IPS DF 19.7 (cell line): Measurements from ENCODE around the gene TMEM175.

Source experiments
- DNase-seq: peaks from one replicate; pipeline ENCODE4 v3.0.0-alpha.2; 2013; ENCODE audit warnings: low read depth, low spot score

Gene TMEM175

DNA sequence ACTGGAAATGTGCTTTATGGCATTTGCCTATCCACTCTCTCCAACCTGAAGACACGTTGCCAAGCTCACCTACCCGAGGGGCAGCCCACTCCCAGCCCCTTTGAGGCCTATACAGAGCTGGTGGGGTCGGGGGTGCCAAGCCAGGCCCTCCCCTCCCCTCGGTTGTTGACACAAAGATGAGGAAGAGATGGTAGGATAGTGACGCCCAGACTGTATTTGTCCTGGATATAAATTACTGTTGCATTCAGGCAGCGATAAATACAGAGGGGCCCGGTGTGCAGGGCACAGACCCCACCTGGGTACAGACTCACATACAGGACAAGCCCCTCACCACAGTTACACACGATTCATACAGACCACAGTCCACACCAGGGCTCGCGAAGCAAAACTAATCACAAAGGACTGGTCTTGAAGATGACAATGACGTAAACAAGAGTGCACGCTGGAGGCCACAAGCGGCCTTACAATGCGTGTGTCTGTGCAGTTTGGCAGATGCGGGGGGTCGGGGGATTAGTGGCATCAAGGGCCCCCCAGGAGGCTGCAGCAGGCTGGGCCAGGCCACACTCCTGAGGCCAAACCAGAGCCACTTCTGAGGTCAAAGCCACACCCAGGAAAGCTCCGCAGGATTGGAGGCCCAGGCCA lies 26.6 kb downstream of the TMEM175 start:
- no peak for DNase-seq

GRCh38 chr4:959338-960139 lies 27.3 kb downstream of the TMEM175 start:
- no peak for DNase-seq

DNA sequence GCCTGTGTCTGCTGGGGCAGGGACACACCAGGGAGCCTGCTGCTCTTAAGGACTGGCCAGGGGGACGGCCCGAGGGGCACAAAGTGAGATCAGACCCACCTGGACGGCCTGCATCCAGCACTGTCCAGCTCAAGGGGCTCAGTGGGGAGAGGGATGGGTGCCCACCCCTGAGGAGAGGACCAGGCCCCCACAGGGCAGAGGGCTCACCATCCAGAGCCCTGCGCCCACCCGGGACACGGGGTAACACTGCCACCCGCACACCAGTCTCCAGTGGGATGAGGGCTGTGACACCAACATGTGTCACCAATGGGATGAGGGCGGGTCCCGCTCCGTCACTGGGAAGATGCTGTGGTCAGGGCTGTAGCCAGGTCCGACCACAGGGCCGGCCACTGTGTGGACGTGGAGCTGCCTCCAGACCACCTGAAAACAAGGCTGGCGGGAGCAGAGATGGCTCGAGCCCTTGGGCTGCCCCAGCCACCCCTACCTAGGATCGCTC lies 27.9 kb downstream of the TMEM175 start:
- DNase-seq = no peak

DNA sequence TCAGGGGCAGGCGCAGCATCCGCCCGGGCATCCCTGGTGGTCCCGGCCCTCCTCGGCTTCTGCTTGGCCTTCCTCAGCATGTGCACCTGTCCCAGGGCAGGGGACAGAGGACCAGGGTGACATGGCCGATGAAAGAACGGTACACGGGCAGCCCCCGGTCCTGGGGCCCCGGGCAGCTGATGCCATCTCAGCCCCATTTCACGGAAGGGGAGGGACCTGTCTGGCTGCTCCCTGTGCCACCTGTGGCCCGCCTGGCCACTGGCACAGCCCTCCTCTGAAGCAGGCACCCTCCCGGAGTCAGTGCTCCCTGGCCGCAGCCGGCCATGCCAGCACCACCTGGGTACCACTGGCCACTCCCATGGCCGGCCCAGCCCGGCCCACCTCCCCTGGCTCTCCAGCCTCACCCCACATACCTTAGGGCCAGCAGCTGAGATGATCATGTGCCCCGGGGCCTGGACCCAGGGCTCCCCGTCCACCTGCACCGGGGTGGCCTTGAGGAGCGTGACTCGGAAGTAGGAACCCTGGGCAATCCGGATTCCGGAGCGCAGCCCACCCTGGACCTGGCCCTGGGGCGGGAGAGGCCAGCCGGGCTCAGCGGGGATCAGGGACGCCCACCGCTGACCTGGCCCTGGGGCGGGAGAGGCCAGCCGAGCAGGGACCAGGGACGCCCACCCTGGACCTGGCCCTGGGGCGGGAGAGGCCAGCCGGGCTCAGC lies 28.5 kb downstream of the TMEM175 start:
- DNase-seq = no peak

DNA sequence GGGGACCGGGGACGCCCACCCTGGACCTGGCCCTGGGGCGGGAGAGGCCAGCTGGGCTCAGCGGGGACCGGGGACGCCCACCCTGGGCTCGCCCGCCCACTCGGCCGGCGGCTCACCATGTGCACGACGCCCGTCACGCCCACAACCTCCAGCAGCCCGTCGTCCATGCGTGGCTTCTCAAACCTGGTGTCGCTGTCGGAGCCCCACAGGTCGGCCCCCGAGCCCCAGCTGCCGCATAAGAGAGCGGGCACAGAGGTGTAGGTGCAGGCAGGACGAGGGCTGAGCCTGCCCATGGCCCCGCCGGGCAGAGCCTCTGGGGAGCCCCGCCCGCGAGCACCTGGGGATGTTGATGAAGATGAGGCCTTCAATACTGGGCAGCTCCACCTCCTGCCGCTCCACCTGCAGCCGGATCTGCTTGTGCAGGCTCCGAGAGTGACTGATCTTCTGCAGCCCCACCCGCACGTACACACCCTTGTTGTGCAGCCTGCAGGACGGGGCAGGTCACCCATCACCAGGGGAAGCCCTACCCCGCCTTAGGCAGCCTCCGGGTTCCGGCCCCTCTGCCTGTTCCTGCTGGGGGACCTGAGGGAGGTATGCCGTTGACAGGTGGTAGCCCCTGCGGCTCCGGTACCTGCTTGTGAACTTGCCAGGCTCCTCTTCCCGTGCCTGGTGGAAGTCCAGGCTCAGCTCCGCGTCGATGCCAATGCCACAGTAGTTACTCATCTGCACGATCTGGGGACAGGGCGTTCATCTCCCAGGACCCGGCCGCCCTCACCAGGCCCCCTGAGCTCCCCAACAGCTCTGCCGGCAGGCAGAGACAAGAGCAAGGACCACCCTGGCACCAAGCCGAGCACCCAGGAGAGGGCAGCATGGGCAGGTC lies 29.3 kb downstream of the TMEM175 start:
- no peak for DNase-seq

DNA sequence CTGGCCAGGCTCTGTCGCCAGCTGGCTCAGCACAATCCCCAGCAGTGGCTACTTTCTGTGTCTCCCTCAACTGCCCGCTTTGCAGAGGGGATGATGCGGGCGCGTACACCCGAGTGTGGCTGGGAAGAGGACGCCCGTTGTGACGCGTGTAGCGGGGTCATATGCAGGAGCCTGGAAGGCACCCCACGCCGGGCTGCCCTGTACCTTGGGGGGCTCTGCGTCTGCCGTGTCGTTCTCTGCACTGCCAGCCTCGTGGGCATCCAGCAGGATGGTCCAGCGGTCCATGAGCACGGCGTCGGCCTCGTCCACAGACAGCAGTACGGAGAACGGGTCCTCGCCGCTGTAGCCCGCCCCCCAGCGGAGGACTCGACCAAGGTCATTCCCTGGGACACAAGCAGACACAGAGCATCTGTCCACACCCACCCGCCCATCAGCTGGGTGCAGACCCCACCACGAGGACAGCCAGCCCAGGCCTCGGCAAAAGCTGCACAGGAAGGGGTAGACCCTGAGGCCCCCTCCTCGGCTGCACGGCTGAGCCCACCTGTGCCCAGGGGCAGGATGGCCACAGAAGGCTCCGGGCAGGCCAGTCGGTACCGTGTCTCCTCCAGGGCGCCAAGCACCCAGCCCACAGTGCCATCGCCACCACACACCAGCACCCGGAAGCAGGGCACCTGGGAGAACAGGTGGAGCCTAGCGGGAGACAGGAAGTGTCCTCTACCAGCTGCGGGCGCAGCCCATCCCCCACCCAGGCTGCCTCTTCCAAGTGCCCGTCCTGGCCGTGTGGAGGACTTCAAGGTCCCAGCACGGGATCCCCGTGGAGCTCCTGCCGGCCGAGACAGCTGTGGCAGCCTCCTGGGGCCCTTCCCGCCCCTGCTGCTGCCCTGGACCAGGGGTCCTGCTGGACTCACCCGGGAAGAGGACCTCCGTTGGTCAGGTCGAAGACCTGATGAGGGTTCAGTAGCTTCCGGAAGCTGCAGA lies 30.3 kb downstream of the TMEM175 start:
- no peak for DNase-seq

DNA sequence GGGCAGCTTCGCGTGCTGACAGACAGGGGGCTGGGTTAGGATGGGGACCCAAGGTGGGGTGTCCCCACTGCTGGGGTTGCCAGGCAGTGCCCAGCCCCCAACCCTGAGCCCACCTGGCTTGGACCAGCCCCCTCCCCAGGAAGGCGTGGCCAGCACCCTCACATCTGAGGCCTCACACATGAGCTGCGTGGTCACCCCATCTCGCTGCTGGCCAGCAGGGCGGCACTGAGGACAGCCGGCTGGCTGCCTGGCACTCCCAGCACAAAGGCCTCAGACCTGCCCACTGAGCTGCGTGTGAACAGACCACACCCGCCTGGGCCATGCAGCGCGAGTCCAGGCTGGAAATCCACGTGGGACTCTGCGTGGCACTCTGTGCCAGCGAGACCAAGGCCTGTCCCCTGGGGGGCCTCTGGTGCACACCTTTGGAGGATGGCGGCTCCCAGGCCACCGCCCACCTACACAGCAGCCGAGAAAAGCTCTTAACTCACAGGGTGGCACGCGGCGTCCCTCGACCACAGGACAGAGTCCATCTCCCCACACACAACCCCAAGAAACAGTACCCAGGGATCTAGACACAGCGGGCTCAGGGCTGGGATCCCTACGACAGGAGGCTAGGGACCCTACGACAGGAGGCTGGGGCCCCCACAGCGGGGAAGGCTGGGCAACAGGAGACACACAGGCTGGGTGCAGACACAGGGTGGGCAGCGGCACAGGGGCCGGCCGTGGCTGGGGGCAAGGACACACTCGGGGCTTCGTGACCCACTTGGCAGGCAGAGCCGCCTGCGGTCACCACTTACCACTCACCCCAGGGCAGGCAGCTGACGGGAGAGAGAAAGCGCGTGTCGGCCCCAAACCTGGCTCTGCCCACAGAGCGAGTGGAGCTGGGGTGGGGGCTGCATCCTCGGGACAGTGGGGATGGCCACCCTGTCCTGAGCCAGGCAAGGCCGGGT lies 31.3 kb downstream of the TMEM175 start:
- no peak for DNase-seq

- DNase-seq = no peak
Measured at GRCh38 chr4:964346-965025, 32.2 kb downstream of the TMEM175 start.

- DNase-seq = no peak
Measured at GRCh38 chr4:965048-965765, 32.9 kb downstream of the TMEM175 start.

DNA sequence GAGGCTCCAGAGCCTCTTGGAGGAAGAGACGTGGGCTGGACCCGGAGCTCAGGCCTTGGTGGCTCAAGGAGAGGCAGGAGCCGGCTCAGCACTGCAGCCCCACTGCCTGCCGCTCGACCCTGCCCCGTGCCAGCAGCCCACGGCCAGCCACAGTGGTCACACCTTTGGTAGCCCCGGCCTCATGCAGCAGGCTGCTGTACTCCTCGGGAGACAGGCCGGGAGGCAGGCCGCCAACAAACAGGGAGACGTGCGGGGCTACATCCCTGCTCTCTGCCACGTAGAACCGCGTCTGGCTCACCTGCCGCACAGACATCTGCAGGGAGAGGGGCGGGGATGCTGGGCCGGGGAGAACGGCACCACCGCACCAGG lies 33.5 kb downstream of the TMEM175 start:
- no peak for DNase-seq

- no peak for DNase-seq
Measured at GRCh38 chr4:966266-967112, 34.2 kb downstream of the TMEM175 start.

- DNase-seq = no peak
Measured at GRCh38 chr4:967113-968104, 35.1 kb downstream of the TMEM175 start.

- DNase-seq = no peak
Measured at GRCh38 chr4:968221-968620, 36.0 kb downstream of the TMEM175 start.

GRCh38 chr4:968621-969394 lies 36.5 kb downstream of the TMEM175 start:
- DNase-seq = no peak
